Neutrophil (primary cell): ENCODE data around the gene PIM1.

Source experiments
- H3K27ac ChIP-seq: fragments of 200-600 bp; sonication (generic); 2 replicates; pipeline ENCODE4 v1.5.1; 2016; ENCODE audit warnings: mild to moderate bottlenecking, moderate library complexity
- H3K27me3 ChIP-seq: fragments of 200-600 bp; sonication (generic); 2 replicates; pipeline ENCODE4 v1.6.0; 2016; ENCODE audit warnings: mild to moderate bottlenecking
- H3K36me3 ChIP-seq: fragments of 200-600 bp; sonication (generic); 2 replicates; pipeline ENCODE4 v1.5.1; 2017
- H3K4me1 ChIP-seq, 2 experiments: fragments of 200-600 bp in 1 of 2; sonication (generic) in 1 of 2; 1 replicate in 1 of 2; 2 replicates in 1 of 2; pipeline versions ENCODE4 v1.5.1 to v1.6.1; 2013 to 2016; ENCODE audit warnings: low read depth in 1 of 2, low read length in 1 of 2, mild to moderate bottlenecking in 1 of 2, moderate library complexity in 1 of 2; ENCODE audit not compliant: control insufficient read depth in 1 of 2, insufficient read depth in 1 of 2
- H3K4me3 ChIP-seq, 2 experiments: fragments of 200-600 bp in 1 of 2; sonication (generic) in 1 of 2; 1 replicate in 1 of 2; 2 replicates in 1 of 2; pipeline ENCODE4 v1.5.1; 2013 to 2016; ENCODE audit warnings: low read depth in 1 of 2, low read length in 1 of 2, mild to moderate bottlenecking in 1 of 2, moderate library complexity in 1 of 2
- H3K9me3 ChIP-seq: fragments of 200-600 bp; sonication (generic); 2 replicates; pipeline ENCODE4 v1.5.1; 2016
- CTCF ChIP-seq: fragments of 200-600 bp; sonication (generic); IDR thresholded peaks from 2 replicates; pipeline ENCODE4 v1.5.1; 2016; ENCODE audit warnings: antibody characterized with exemption

PIM1 gene

GRCh38 chr6:37135835-37136694, 33.9 kb upstream of the PIM1 start:
- Histone ChIP-seq H3K4me3 (no peak overlapping the region), H3K4me1 (peaks cover 6 to 10% of the 10 kb centered on the region in 2 experiments), H3K27ac (no peak overlapping the region), H3K36me3 (no peaks in the 10 kb centered on the region), H3K9me3 (no peaks in the 10 kb centered on the region), H3K27me3 (no peaks in the 10 kb centered on the region)
- no peak for TF ChIP-seq CTCF

- Histone ChIP-seq H3K36me3 (no peaks in the 10 kb centered on the region), H3K27ac (no peak overlapping the region), H3K9me3 (no peaks in the 10 kb centered on the region), H3K4me3 (no peak overlapping the region), H3K4me1 (peaks cover 0 to 10% of the 10 kb centered on the region in 2 experiments), H3K27me3 (no peaks in the 10 kb centered on the region)
- TF ChIP-seq CTCF: no peak
Observed at GRCh38 chr6:37136821-37137200, 33.1 kb upstream of the PIM1 start.

GRCh38 chr6:37137201-37138090, 32.5 kb upstream of the PIM1 start:
- Histone ChIP-seq H3K27ac (no peak overlapping the region), H3K27me3 (no peaks in the 10 kb centered on the region), H3K36me3 (no peaks in the 10 kb centered on the region), H3K4me1 (peaks cover 0 to 10% of the 10 kb centered on the region in 2 experiments), H3K4me3 (no peak overlapping the region), H3K9me3 (no peaks in the 10 kb centered on the region)
- TF ChIP-seq CTCF: no peak

GRCh38 chr6:37138856-37139229, 31.1 kb upstream of the PIM1 start:
- Histone ChIP-seq H3K4me1 (peaks cover 0 to 10% of the 10 kb centered on the region in 2 experiments), H3K9me3 (no peaks in the 10 kb centered on the region), H3K27ac (no peak overlapping the region), H3K27me3 (no peaks in the 10 kb centered on the region), H3K36me3 (no peaks in the 10 kb centered on the region), H3K4me3 (no peak overlapping the region)
- TF ChIP-seq CTCF: no peak

- Histone ChIP-seq H3K4me1 (peaks cover 0 to 10% of the 10 kb centered on the region in 2 experiments), H3K27ac (no peak overlapping the region), H3K27me3 (no peaks in the 10 kb centered on the region), H3K9me3 (no peaks in the 10 kb centered on the region), H3K4me3 (no peak overlapping the region), H3K36me3 (no peaks in the 10 kb centered on the region)
- TF ChIP-seq CTCF: no peak
Observed at GRCh38 chr6:37139230-37139962, 30.6 kb upstream of the PIM1 start.
